SU-DHL-6 (cell line): Measurements from ENCODE around the gene VWA1.

ENCODE experiments used
- EZH2phosphoT487 ChIP-seq: fragments of 200-600 bp; sonication (generic), shearing (Covaris generic); conservative IDR thresholded peaks from 2 replicates; pipeline ENCODE4 v1.6.1; 2018; ENCODE audit warnings: mild to moderate bottlenecking, antibody characterized with exemption, low read length, moderate library complexity, mixed read lengths
- TF ChIP-seq, protein P1 (sequence below): fragments of 200-600 bp; sonication (generic); IDR thresholded peaks from one replicate; pipeline ENCODE4 v1.5.1; 2017; ENCODE audit warnings: antibody characterized with exemption, mild to moderate bottlenecking, low read length, moderate library complexity; ENCODE audit not compliant: insufficient read depth, poor library complexity, severe bottlenecking

GRCh38 chr1:1385931-1386330 is 49.6 kb upstream of the VWA1 start:
- TF ChIP-seq, protein P1, sequence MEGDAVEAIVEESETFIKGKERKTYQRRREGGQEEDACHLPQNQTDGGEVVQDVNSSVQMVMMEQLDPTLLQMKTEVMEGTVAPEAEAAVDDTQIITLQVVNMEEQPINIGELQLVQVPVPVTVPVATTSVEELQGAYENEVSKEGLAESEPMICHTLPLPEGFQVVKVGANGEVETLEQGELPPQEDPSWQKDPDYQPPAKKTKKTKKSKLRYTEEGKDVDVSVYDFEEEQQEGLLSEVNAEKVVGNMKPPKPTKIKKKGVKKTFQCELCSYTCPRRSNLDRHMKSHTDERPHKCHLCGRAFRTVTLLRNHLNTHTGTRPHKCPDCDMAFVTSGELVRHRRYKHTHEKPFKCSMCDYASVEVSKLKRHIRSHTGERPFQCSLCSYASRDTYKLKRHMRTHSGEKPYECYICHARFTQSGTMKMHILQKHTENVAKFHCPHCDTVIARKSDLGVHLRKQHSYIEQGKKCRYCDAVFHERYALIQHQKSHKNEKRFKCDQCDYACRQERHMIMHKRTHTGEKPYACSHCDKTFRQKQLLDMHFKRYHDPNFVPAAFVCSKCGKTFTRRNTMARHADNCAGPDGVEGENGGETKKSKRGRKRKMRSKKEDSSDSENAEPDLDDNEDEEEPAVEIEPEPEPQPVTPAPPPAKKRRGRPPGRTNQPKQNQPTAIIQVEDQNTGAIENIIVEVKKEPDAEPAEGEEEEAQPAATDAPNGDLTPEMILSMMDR, result no peak
- TF ChIP-seq EZH2phosphoT487, result no peak
